Measurements from ENCODE around the gene IMMP2L.

DNA sequence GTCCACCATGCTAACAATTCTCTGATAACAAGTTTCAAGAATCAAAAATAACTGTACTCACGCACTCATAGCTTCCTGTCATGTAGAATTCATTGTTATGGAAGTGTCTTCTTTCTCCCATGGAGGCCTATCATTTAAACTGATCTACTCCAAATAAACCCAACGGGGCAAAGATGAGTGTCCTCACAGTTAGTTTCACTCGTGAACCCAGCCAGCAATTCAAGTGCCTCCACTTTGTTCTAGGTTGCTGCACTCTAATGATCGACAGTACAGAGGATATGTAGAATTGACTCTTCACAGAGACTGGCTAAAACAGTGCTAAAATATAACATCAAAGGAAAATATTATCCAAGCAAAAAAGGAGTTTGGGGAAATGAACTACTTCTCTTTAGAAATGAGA is 360.0 kb downstream of the IMMP2L start:
- TF ChIP-seq, protein P1, sequence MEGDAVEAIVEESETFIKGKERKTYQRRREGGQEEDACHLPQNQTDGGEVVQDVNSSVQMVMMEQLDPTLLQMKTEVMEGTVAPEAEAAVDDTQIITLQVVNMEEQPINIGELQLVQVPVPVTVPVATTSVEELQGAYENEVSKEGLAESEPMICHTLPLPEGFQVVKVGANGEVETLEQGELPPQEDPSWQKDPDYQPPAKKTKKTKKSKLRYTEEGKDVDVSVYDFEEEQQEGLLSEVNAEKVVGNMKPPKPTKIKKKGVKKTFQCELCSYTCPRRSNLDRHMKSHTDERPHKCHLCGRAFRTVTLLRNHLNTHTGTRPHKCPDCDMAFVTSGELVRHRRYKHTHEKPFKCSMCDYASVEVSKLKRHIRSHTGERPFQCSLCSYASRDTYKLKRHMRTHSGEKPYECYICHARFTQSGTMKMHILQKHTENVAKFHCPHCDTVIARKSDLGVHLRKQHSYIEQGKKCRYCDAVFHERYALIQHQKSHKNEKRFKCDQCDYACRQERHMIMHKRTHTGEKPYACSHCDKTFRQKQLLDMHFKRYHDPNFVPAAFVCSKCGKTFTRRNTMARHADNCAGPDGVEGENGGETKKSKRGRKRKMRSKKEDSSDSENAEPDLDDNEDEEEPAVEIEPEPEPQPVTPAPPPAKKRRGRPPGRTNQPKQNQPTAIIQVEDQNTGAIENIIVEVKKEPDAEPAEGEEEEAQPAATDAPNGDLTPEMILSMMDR (IDR thresholded peaks at IDR 0.05; ENCODE audit: borderline replicate concordance, extremely low read depth, low read length, poor library complexity, severe bottlenecking) = no peak
- no peak for TF ChIP-seq EZH2 (IDR thresholded peaks at IDR 0.05; ENCODE audit: borderline replicate concordance, low read depth, low read length, severe bottlenecking)
